H9 (cell line): ENCODE results near the gene PRKACG. TPM values are rescaled to one million over a fixed set of nuclear protein-coding genes. Genes with fewer than 3 reads are reported as not detected.

Experiments used
- DNase-seq: peaks from one replicate; pipeline ENCODE4 v3.0.0-alpha.2; 2017
- H2AFZ ChIP-seq: one replicate; pipeline ENCODE4 v1.6.1; 2013; ENCODE audit warnings: mild to moderate bottlenecking, low read length, control low read depth, moderate library complexity
- H2AK5ac ChIP-seq: 2 replicates; pipeline ENCODE4 v1.6.1; 2013; ENCODE audit warnings: low read length, control low read depth, mixed read lengths; ENCODE audit not compliant: insufficient read length
- H2BK120ac ChIP-seq: one replicate; pipeline ENCODE4 v1.6.1; 2013; ENCODE audit warnings: low read depth, mild to moderate bottlenecking, low read length, control low read depth, inconsistent platforms; ENCODE audit not compliant: poor library complexity, severe bottlenecking
- H2BK12ac ChIP-seq: 2 replicates; pipeline ENCODE4 v1.6.1; 2013; ENCODE audit warnings: low read length, control low read depth, mixed read lengths, low read depth; ENCODE audit not compliant: insufficient read length
- H2BK15ac ChIP-seq: 2 replicates; pipeline ENCODE4 v1.6.1; 2013; ENCODE audit warnings: low read depth, low read length, control low read depth
- H2BK20ac ChIP-seq: one replicate; pipeline ENCODE4 v1.6.1; 2013; ENCODE audit warnings: low read depth, mild to moderate bottlenecking, low read length, control low read depth, inconsistent platforms; ENCODE audit not compliant: poor library complexity, severe bottlenecking
- H2BK5ac ChIP-seq: 2 replicates; pipeline ENCODE4 v1.6.1; 2013; ENCODE audit warnings: low read length, control low read depth, mixed read lengths; ENCODE audit not compliant: insufficient read length
- H3K14ac ChIP-seq: 2 replicates; pipeline ENCODE4 v1.6.1; 2013; ENCODE audit warnings: low read length, control low read depth; ENCODE audit not compliant: insufficient read depth
- H3K18ac ChIP-seq: 2 replicates; pipeline ENCODE4 v1.6.1; 2013; ENCODE audit warnings: low read depth, mild to moderate bottlenecking, mixed read lengths, low read length, control low read depth; ENCODE audit not compliant: insufficient read length
- H3K23ac ChIP-seq: 2 replicates; pipeline ENCODE4 v1.6.1; 2013; ENCODE audit warnings: low read length, control low read depth, mixed read lengths, low read depth; ENCODE audit not compliant: insufficient read length
- H3K23me2 ChIP-seq: 2 replicates; pipeline ENCODE4 v1.6.1; 2013; ENCODE audit warnings: low read depth, mild to moderate bottlenecking, mixed read lengths, low read length, control low read depth; ENCODE audit not compliant: insufficient read length, poor library complexity, severe bottlenecking
- H3K27ac ChIP-seq: 2 replicates; pipeline ENCODE4 v1.5.1; 2013; ENCODE audit warnings: low read length, control low read depth, mixed read lengths, low read depth; ENCODE audit not compliant: insufficient read length
- H3K27me3 ChIP-seq: 2 replicates; pipeline ENCODE4 v1.6.1; 2013; ENCODE audit warnings: low read length, control low read depth, inconsistent platforms; ENCODE audit not compliant: insufficient read depth
- H3K4ac ChIP-seq: 2 replicates; pipeline ENCODE4 v1.6.1; 2013; ENCODE audit warnings: low read depth, mild to moderate bottlenecking, control low read depth, inconsistent platforms, low read length, moderate library complexity
- H3K4me1 ChIP-seq: 2 replicates; pipeline ENCODE4 v1.6.1; 2013; ENCODE audit warnings: low read length, control low read depth, inconsistent platforms; ENCODE audit not compliant: insufficient read depth
- H3K4me2 ChIP-seq: 2 replicates; pipeline ENCODE4 v1.6.1; 2013; ENCODE audit warnings: low read length, control low read depth, mixed read lengths; ENCODE audit not compliant: insufficient read length, insufficient read depth
- H3K56ac ChIP-seq: 2 replicates; pipeline ENCODE4 v1.6.1; 2013; ENCODE audit warnings: low read depth, mild to moderate bottlenecking, mixed read lengths, low read length, control low read depth; ENCODE audit not compliant: insufficient read length
- H3K79me1 ChIP-seq: 2 replicates; pipeline ENCODE4 v1.6.1; 2013; ENCODE audit warnings: low read depth, mild to moderate bottlenecking, moderate library complexity, low read length, control low read depth, inconsistent platforms; ENCODE audit not compliant: insufficient read depth, poor library complexity, severe bottlenecking
- H3K79me2 ChIP-seq: 2 replicates; pipeline ENCODE4 v1.6.1; 2013; ENCODE audit warnings: low read length, control low read depth, inconsistent platforms; ENCODE audit not compliant: insufficient read depth
- H3K9ac ChIP-seq: 2 replicates; pipeline ENCODE4 v1.6.1; 2013; ENCODE audit warnings: low read length, control low read depth, mixed read lengths; ENCODE audit not compliant: insufficient read length; ENCODE audit errors: extremely low read depth
- H3K9me3 ChIP-seq: one replicate; pipeline ENCODE4 v1.6.1; 2013; ENCODE audit warnings: low read depth, low read length, inconsistent platforms; ENCODE audit not compliant: control insufficient read depth
- H3T11ph ChIP-seq: one replicate; pipeline ENCODE4 v1.6.1; 2013; ENCODE audit warnings: mild to moderate bottlenecking, low read length, control low read depth, inconsistent platforms
- H4K20me1 ChIP-seq: one replicate; pipeline ENCODE4 v1.6.1; 2013; ENCODE audit not compliant: control insufficient read depth, insufficient read length, insufficient read depth
- H4K5ac ChIP-seq: 2 replicates; pipeline ENCODE4 v1.6.1; 2013; ENCODE audit warnings: low read depth, mild to moderate bottlenecking, mixed read lengths, low read length, control low read depth; ENCODE audit not compliant: insufficient read length
- H4K8ac ChIP-seq: replicated peaks from 2 replicates; pipeline ENCODE4 v1.6.1; 2013; ENCODE audit warnings: low read length, control low read depth, mixed read lengths, low read depth; ENCODE audit not compliant: insufficient read length
- H4K91ac ChIP-seq: 2 replicates; pipeline ENCODE4 v1.6.1; 2013; ENCODE audit warnings: low read depth, mild to moderate bottlenecking, moderate library complexity, mixed read lengths, low read length, control low read depth; ENCODE audit not compliant: insufficient read length
- H3K27ac Mint-ChIP-seq, 3 experiments: 2 replicates in 2 of 3; 3 replicates in 1 of 3; pipeline ENCODE4 v1.8.0; 2020 to 2021; ENCODE audit warnings: mixed read lengths in 3 of 3, mild to moderate bottlenecking in 1 of 3, moderate library complexity in 1 of 3
- H3K27me3 Mint-ChIP-seq: 2 replicates; pipeline ENCODE4 v1.8.0; 2021; ENCODE audit warnings: low read depth, mild to moderate bottlenecking, moderate library complexity, mixed read lengths
- H3K36me3 Mint-ChIP-seq, 3 experiments: 2 replicates in 2 of 3; 3 replicates in 1 of 3; pipeline ENCODE4 v1.8.0; 2020 to 2021; ENCODE audit warnings: low read depth in 3 of 3, mixed read lengths in 3 of 3; ENCODE audit not compliant: insufficient read depth in 1 of 3
- H3K4me1 Mint-ChIP-seq, 2 experiments: 2 replicates each; pipeline ENCODE4 v1.8.0; 2020; ENCODE audit warnings: mixed read lengths in 2 of 2
- H3K4me3 Mint-ChIP-seq, 2 experiments: 2 replicates in 1 of 2; 3 replicates in 1 of 2; pipeline ENCODE4 v1.8.0; 2020 to 2021; ENCODE audit warnings: mild to moderate bottlenecking in 2 of 2, mixed read lengths in 2 of 2, moderate library complexity in 1 of 2
- H3K9me3 Mint-ChIP-seq, 2 experiments: 2 replicates in 1 of 2; 3 replicates in 1 of 2; pipeline ENCODE4 v1.8.0; 2020; ENCODE audit warnings: mild to moderate bottlenecking in 2 of 2, mixed read lengths in 2 of 2, moderate library complexity in 1 of 2
- CTCF ChIP-seq: fragments of 200-600 bp; sonication (generic); conservative IDR thresholded peaks from 3 replicates; pipeline ENCODE4 v1.8.0; 2021; ENCODE audit warnings: antibody characterized with exemption, mild to moderate bottlenecking
- WGBS: extraction: QIAGEN DNeasy Blood & Tissue Kit; methylation state at CpG from one replicate; pipeline ENCODE4 v1.1.7; 2013; ENCODE audit warnings: missing lambda C conversion rate, low lambda C conversion rate, mixed read lengths; ENCODE audit not compliant: insufficient read length; ENCODE audit errors: extremely low coverage; 5-methylcytosine and 5-hydroxymethylcytosine counted together
- total RNA-seq: library from RNA; stranded (reverse); gene quantifications from 2 replicates; pipeline ENCODE4 v1.2.1, GENCODE V29; 2021

PRKACG gene
- total RNA-seq, 1 experiment from 2014 or later: not detected

GRCh38 chr9:69004836-69005235, 9.1 kb downstream of the PRKACG start:
- no peak overlapping the region for H2AFZ ChIP-seq
- no peaks in the 10 kb centered on the region for H3K9me3 ChIP-seq
- H2BK15ac ChIP-seq: no peak overlapping the region
- no peak overlapping the region for H3K4me3 Mint-ChIP-seq
- peaks cover 0 to under 1% of the 10 kb centered on the region in 2 experiments; a peak in 1 of 4 replicates for H3K4me1 Mint-ChIP-seq
- no peak overlapping the region for H2BK5ac ChIP-seq
- H3K4me1 ChIP-seq: no peaks in the 10 kb centered on the region
- H2AK5ac ChIP-seq: no peak overlapping the region
- no peaks in the 10 kb centered on the region for H3K27me3 ChIP-seq
- H3T11ph ChIP-seq: no peak overlapping the region
- H3K36me3 Mint-ChIP-seq: no peaks in the 10 kb centered on the region
- no peaks in the 10 kb centered on the region for H3K27me3 Mint-ChIP-seq
- WGBS: no CpG with 5 or more reads among the region's 2 CpGs
- no peak overlapping the region for H2BK12ac ChIP-seq
- H3K56ac ChIP-seq: no peak overlapping the region
- no peak overlapping the region for H2BK20ac ChIP-seq
- no peaks in the 10 kb centered on the region for H4K20me1 ChIP-seq
- no peak overlapping the region for H3K14ac ChIP-seq
- H4K8ac ChIP-seq: no peak overlapping the region
- no peaks in the 10 kb centered on the region for H3K23me2 ChIP-seq
- H2BK120ac ChIP-seq: no peak overlapping the region
- H3K9me3 Mint-ChIP-seq: no peaks in the 10 kb centered on the region
- H3K27ac ChIP-seq: no peak overlapping the region
- no peak overlapping the region for H3K27ac Mint-ChIP-seq
- no peak for TF ChIP-seq CTCF
- H3K4ac ChIP-seq: no peak overlapping the region
- H3K9ac ChIP-seq: no peak overlapping the region
- DNase-seq: no peak
- H3K79me2 ChIP-seq: no peaks in the 10 kb centered on the region
- H3K79me1 ChIP-seq: no peaks in the 10 kb centered on the region
- H4K5ac ChIP-seq: no peak overlapping the region
- no peak overlapping the region for H3K4me2 ChIP-seq
- no peak overlapping the region for H3K18ac ChIP-seq
- no peak overlapping the region for H4K91ac ChIP-seq
- H3K23ac ChIP-seq: no peak overlapping the region
